Heart left ventricle (tissue), 16 donors: ENCODE data around the gene SLC2A5. TPM values are rescaled to one million over a fixed set of nuclear protein-coding genes. Genes with fewer than 3 reads are reported as not detected.
"Not testable (repeated sequence)": the region's sequence is repeated elsewhere in the genome, so short reads cannot be mapped to it uniquely, and the experiment has no call there.

Source experiments
- ATAC-seq, 4 donors: fragments of 200-7000 bp; cut with Tn5 transposase; one replicate each; pipeline ENCODE4 v1.9.1; 2020 to 2022; ENCODE audit warnings: moderate library complexity in 4 of 4, mild to moderate bottlenecking in 3 of 4, moderate number of reproducible peaks in 1 of 4
- DNase-seq, 5 donors: peaks; one replicate each; pipeline ENCODE4 v3.0.0-alpha.2; 2020
- H3K27ac ChIP-seq, 12 donors: fragments of 200-600 bp; sonication (generic) in 4 of 12; one replicate each; pipeline versions ENCODE4 v1.5.0 to v1.8.0; 2016 to 2022; ENCODE audit warnings: mild to moderate bottlenecking in 2 of 12
- H3K27me3 ChIP-seq, 9 donors: fragments of 200-600 bp; sonication (generic) in 2 of 9; one replicate each; pipeline versions ENCODE4 v1.5.1 to v1.8.0; 2016 to 2022; ENCODE audit warnings: mild to moderate bottlenecking in 3 of 9
- H3K36me3 ChIP-seq, 9 donors: fragments of 200-600 bp; sonication (generic) in 2 of 9; one replicate each; pipeline versions ENCODE4 v1.5.0 to v1.8.0; 2018 to 2022; ENCODE audit warnings: mild to moderate bottlenecking in 2 of 9
- H3K4me1 ChIP-seq, 12 donors: fragments of 200-600 bp; sonication (generic) in 4 of 12; one replicate each; pipeline versions ENCODE4 v1.5.0 to v1.8.0; 2016 to 2022; ENCODE audit warnings: mild to moderate bottlenecking in 3 of 12
- H3K4me3 ChIP-seq, 12 donors: fragments of 200-600 bp; sonication (generic) in 4 of 12; one replicate each; pipeline versions ENCODE4 v1.5.0 to v1.8.0; 2017 to 2022; ENCODE audit warnings: mild to moderate bottlenecking in 9 of 12, moderate library complexity in 4 of 12
- H3K9me3 ChIP-seq, 12 donors: fragments of 200-600 bp; sonication (generic) in 4 of 12; one replicate each; pipeline versions ENCODE4 v1.5.0 to v1.8.0; 2016 to 2022; ENCODE audit warnings: mild to moderate bottlenecking in 1 of 12
- CTCF ChIP-seq, 12 donors: fragments of 200-600 bp; sonication (generic) in 4 of 12; IDR thresholded peaks; one replicate each; pipeline versions ENCODE4 v1.5.0 to v1.8.0; 2018 to 2022; ENCODE audit warnings: antibody characterized with exemption in 12 of 12, mild to moderate bottlenecking in 5 of 12
- POLR2A ChIP-seq, 2 donors: fragments of 450-650 bp; IDR thresholded peaks; one replicate each; pipeline ENCODE4 v1.6.1; 2017; ENCODE audit warnings: antibody characterized with exemption in 2 of 2, mild to moderate bottlenecking in 2 of 2, moderate library complexity in 2 of 2
- WGBS, 4 donors: extraction: QIAGEN DNeasy Blood & Tissue Kit in 2 of 4; methylation state at CpG; one replicate each; pipeline versions ENCODE4 v1.1.5 to v1.1.7; 2013 to 2018; 5-methylcytosine and 5-hydroxymethylcytosine counted together
- intact Hi-C, 10 donors: fragments of 100-400 bp; cut with DNase I; formaldehyde crosslinking; loops; one replicate each; pipeline versions ENCODE4 v1.11.1 to v1.14.2; 2022
- polyA plus RNA-seq, 2 donors: library from polyadenylated mRNA; stranded (reverse); fragments of 200-250 nt; gene quantifications; one replicate each; pipeline ENCODE4 v1.2.3, GENCODE V29; 2013
- total RNA-seq, 9 donors: library from RNA; depleted of rRNA in 2 of 9; stranded (reverse); fragments of >200 nt in 2 of 9; fragmentation: NEBNext Ultra II Directional in 3 of 9; extraction: Animal tissue kit (Norgen Biotek cat#: 25700) in 3 of 9; gene quantifications; one replicate each; pipeline versions ENCODE4 v1.1.0 to v1.2.4, GENCODE V29; 2016 to 2023
- donor health status: ischemic (EF 13 %, LVEDD 7.1; RV severe dilation, severe dysfunction).
- donor health status: healthy with polysubstance abuse.
- donor health status: DM: no; HTN: yes; CAD: no.
- donor health status: DM: no; HTN: no; CAD: no.
- donor health status: ischemic (EF 25% LVEDD 6.9; RV normal size, moderate dysfunction).
- donor health status: ischemic (EF 25% LVEDD 5.7; RV mildly dilated, moderate dysfunction).
- donor health status: healthy.
- donor health status: DM: yes; HTN: yes; CAD: no.
- donor health status: ischemic (EF 35%, LVEDD 5.7; RV mildly dilated, moderate dysfunction).
- donor health status: nonischemic (EF 11% LVEDD 7.7; RV severe dilation, severe dysfunction).
- donor health status: DM: yes; HTN: yes; CAD: no.
- donor health status: PGD.
- donor health status: ischemic (EF 29% LVEDD 5.4; RV normal size, mild dysfunction).
- donor health status: nonischemic (EF 23%, LVEDD 6.1; RV moderate dilation, normal function).

The SLC2A5 gene
- total and polyA plus RNA-seq, 11 donors, result 0.86 to 15.8 (median 2.3) TPM

GRCh38 chr1:9097947-9098705 lies 28.7 kb upstream of the SLC2A5 start:
- Histone ChIP-seq H3K36me3 (peaks cover 0 to 17% (median 7%) of the 10 kb centered on the region in 9 donors), H3K4me1 (peaks cover 0 to 17% (median 0%) of the 10 kb centered on the region in 12 donors), H3K9me3 (peaks cover 0 to 9% (median 2%) of the 10 kb centered on the region in 12 donors), H3K27me3 (no peaks in the 10 kb centered on the region), H3K4me3 (no peak overlapping the region), H3K27ac (no peak overlapping the region)
- TF ChIP-seq CTCF (IDR thresholded peaks at IDR 0.05) (no peak), POLR2A (IDR thresholded peaks at IDR 0.05) (no peak)
- intact Hi-C loops, result loop anchor here in 6 of 10 donors (2.0 to 10.0 kb wide), 6 partner anchors 63 to 183 kb away; no protein-coding TSS in a partner anchor
- ATAC-seq (peak; percentile 40 to 69 (median 48)), DNase-seq (no peak)
- WGBS, 4 donors, result 64 to 81% (median 74%) methylated on average over 12 to 13 of the region's 13 CpGs

- DNase-seq, result no peak
- H3K27ac ChIP-seq, result no peak overlapping the region
- no peak for TF ChIP-seq POLR2A (IDR thresholded peaks at IDR 0.05)
- no peak for TF ChIP-seq CTCF (IDR thresholded peaks at IDR 0.05)
- H3K4me3 ChIP-seq, result no peak overlapping the region
- ATAC-seq, result no peak
- intact Hi-C loops, result loop anchor here in 5 of 10 donors (5.0 to 10.0 kb wide), 5 partner anchors 61 to 181 kb away; no protein-coding TSS in a partner anchor
- no peaks in the 10 kb centered on the region for H3K36me3 ChIP-seq
- H3K9me3 ChIP-seq, result peaks cover 0 to 9% (median 2%) of the 10 kb centered on the region in 12 donors
- 81 to 91% (median 85%) methylated on average over 2 of the region's 2 CpGs for WGBS, 4 donors
- H3K4me1 ChIP-seq, result peaks cover 0 to 17% (median 0%) of the 10 kb centered on the region in 12 donors
- H3K27me3 ChIP-seq, result no peaks in the 10 kb centered on the region
Measured at GRCh38 chr1:9095818-9096217, 26.4 kb upstream of the SLC2A5 start.

GRCh38 chr1:9093996-9094595 lies 24.7 kb upstream of the SLC2A5 start:
- not testable (repeated sequence) for ATAC-seq, H3K36me3 ChIP-seq, H3K27ac ChIP-seq, H3K27me3 ChIP-seq, H3K4me3 ChIP-seq, DNase-seq, H3K9me3 ChIP-seq, H3K4me1 ChIP-seq
- 81 to 92% (median 83%) methylated on average over 18 of the region's 18 CpGs for WGBS, 4 donors
- intact Hi-C loops, result loop anchor here in 2 of 10 donors (10.0 kb wide), 2 partner anchors 59 to 179 kb away; no protein-coding TSS in a partner anchor

DNA sequence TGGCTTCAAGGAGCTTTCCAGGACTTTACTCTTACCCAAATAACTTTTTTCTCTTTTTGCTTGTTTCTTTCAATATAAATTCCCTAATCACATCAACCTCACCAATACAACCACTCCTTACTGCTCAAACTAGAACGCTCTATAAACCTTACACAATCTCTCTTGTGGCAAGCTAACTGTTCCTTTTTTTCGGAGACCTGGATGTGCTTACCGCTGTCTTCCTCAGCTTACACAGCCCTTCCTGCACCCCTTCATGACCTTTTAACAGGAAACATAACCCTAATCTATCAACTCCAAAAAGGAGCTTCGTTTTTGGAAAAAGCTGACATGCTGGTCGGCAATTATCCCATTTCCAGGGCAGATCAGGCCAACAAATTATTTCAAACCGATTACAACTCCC lies 24.1 kb upstream of the SLC2A5 start:
- Histone ChIP-seq H3K4me3 (no peak overlapping the region), H3K4me1 (peaks cover 0 to 6% (median 0%) of the 10 kb centered on the region in 12 donors), H3K27me3 (no peaks in the 10 kb centered on the region), H3K27ac (no peak overlapping the region), H3K9me3 (peaks cover 0 to 9% (median 2%) of the 10 kb centered on the region in 12 donors), H3K36me3 (no peaks in the 10 kb centered on the region)
- no peak for TF ChIP-seq CTCF (IDR thresholded peaks at IDR 0.05)
- TF ChIP-seq POLR2A (IDR thresholded peaks at IDR 0.05), result no peak
- DNase-seq (no peak), ATAC-seq (no peak)
- intact Hi-C loops, result loop anchor here in 2 of 10 donors (10.0 kb wide), 2 partner anchors 59 to 179 kb away; no protein-coding TSS in a partner anchor
- 71 to 81% (median 80%) methylated on average over 6 of the region's 6 CpGs for WGBS, 4 donors
